OCI-LY7 (cell line): ENCODE results near the gene HMX2. TPM values are rescaled to one million over a fixed set of nuclear protein-coding genes. Genes with fewer than 3 reads are reported as not detected.

Source experiments
- BruUV-seq: library from RNA; stranded (reverse); fragments of 400-500 nt; replicated peaks from 2 replicates; lab custom pipeline; 2021; lab: Mats Ljungman, UMichigan
- CTCF ChIA-PET: fragments of 300-600 bp; sonication (Branson Sonifier 250); formaldehyde crosslinking; loops from one replicate; lab custom pipeline; 2022; ENCODE audit warnings: antibody characterized with exemption; ENCODE audit not compliant: unreplicated experiment; lab: Charles Lee
- POLR2A ChIA-PET: fragments of 300-600 bp; sonication (Branson Sonifier 250); formaldehyde crosslinking; loops from one replicate; lab custom pipeline; 2022; ENCODE audit warnings: antibody characterized with exemption; lab: Charles Lee
- DNase-seq: peaks from one replicate; pipeline ENCODE4 v3.0.0-alpha.2; 2015; ENCODE audit warnings: low spot score
- H2AFZ ChIP-seq: fragments of 200-600 bp; sonication (generic), shearing (Covaris generic); 2 replicates; pipeline ENCODE4 v1.6.1; 2014; ENCODE audit warnings: mild to moderate bottlenecking, antibody characterized with exemption, low read length, moderate library complexity
- H3K27ac ChIP-seq: fragments of 200-600 bp; sonication (generic); 2 replicates; pipeline ENCODE4 v1.5.1; 2014; ENCODE audit warnings: mixed run types, low read depth, mild to moderate bottlenecking, moderate library complexity, low read length, inconsistent platforms; ENCODE audit not compliant: poor library complexity, severe bottlenecking
- H3K36me3 ChIP-seq: fragments of 200-600 bp; sonication (generic); 2 replicates; pipeline ENCODE4 v1.6.1; 2014; ENCODE audit warnings: mild to moderate bottlenecking, antibody characterized with exemption, low read length, moderate library complexity, mixed read lengths; ENCODE audit not compliant: insufficient read depth
- H3K4me1 ChIP-seq: fragments of 200-600 bp; sonication (generic); 2 replicates; pipeline ENCODE4 v1.5.1; 2014; ENCODE audit warnings: mild to moderate bottlenecking, low read length; ENCODE audit not compliant: insufficient read depth, poor library complexity, severe bottlenecking
- H3K4me2 ChIP-seq: fragments of 200-600 bp; sonication (generic); 2 replicates; pipeline ENCODE4 v1.6.1; 2014; ENCODE audit warnings: mild to moderate bottlenecking, low read length
- H3K4me3 ChIP-seq: fragments of 200-600 bp; sonication (generic); 2 replicates; pipeline ENCODE4 v1.5.1; 2014; ENCODE audit warnings: mild to moderate bottlenecking, low read depth, low read length; ENCODE audit not compliant: poor library complexity, severe bottlenecking
- H3K79me2 ChIP-seq: fragments of 200-600 bp; sonication (generic); 2 replicates; pipeline ENCODE4 v1.6.1; 2016; ENCODE audit warnings: low read depth, mild to moderate bottlenecking, low read length, moderate library complexity, mixed read lengths; ENCODE audit not compliant: insufficient read depth
- H3K9me2 ChIP-seq: fragments of 200-600 bp; sonication (generic); 2 replicates; pipeline ENCODE4 v1.6.1; 2016; ENCODE audit warnings: mild to moderate bottlenecking, low read length, mixed read lengths; ENCODE audit not compliant: insufficient read depth
- H3K9me3 ChIP-seq: fragments of 200-600 bp; sonication (generic); 2 replicates; pipeline ENCODE4 v1.6.1; 2014; ENCODE audit warnings: mild to moderate bottlenecking, mixed run types, low read length, mixed read lengths
- H4K20me1 ChIP-seq: fragments of 200-600 bp; sonication (generic); 2 replicates; pipeline ENCODE4 v1.6.1; 2014; ENCODE audit warnings: mild to moderate bottlenecking, antibody characterized with exemption, low read length, moderate library complexity, mixed read lengths; ENCODE audit not compliant: insufficient read depth
- EZH2phosphoT487 ChIP-seq: fragments of 200-600 bp; sonication (generic); IDR thresholded peaks from 2 replicates; pipeline ENCODE4 v1.6.1; 2018; ENCODE audit warnings: low read depth, borderline replicate concordance, mild to moderate bottlenecking, mixed run types, antibody characterized with exemption, low read length, moderate library complexity, mixed read lengths
- intact Hi-C: fragments of 100-400 bp; cut with micrococcal nuclease; formaldehyde crosslinking; loops from one replicate; pipeline ENCODE4 v1.10.0; 2022; ENCODE audit not compliant: unreplicated experiment
- total RNA-seq, 2 experiments: library from RNA; depleted of rRNA in 1 of 2; stranded (reverse); fragments of >200 nt in 1 of 2; shearing (Covaris generic) in 1 of 2; gene quantifications; 2 replicates each; pipeline ENCODE4 v1.2.3, GENCODE V29; 2014 to 2022
- TF ChIP-seq, protein P1 (sequence below): fragments of 200-600 bp; sonication (generic); conservative IDR thresholded peaks from 2 replicates; pipeline ENCODE4 v1.5.1; 2014; ENCODE audit warnings: mild to moderate bottlenecking, antibody characterized with exemption, low read length, moderate library complexity, mixed read lengths

The HMX2 gene
- total RNA-seq, 2 experiments from 2014 or later, result 1.2 to 2.4 TPM

DNA sequence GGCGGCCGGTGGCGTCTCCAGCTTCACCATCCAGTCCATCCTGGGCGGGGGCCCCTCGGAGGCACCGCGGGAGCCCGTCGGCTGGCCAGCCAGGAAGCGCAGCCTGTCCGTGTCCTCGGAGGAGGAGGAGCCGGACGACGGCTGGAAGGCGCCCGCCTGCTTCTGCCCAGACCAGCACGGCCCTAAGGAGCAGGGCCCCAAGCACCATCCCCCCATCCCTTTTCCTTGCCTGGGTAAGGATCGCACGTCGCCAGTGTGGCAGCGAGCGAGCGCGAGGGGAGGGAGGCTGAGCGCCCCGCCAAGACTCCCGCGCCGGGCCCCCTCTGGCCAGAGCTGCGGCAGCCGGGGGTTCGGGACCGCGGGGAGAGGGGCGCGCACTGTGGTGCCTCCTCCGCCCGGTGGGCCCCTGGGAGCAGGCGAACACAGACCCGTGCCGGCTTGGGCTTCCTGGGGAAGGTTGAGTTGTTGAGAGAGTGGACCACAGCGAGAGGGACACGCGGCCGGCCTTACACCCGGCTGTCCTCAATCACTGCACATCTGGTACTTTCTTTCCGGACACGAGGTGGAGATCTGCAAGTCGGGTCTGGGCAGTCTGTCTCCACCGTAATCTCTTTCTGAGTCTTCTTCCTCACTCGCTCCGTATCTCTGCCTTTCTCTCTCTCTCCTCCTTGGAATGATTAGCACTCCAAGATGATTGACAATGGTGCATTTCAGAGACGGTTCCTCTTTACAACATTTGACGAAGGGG lies 652 bp downstream of the HMX2 start:
- H3K4me1 ChIP-seq, result peaks cover 18% of the 10 kb centered on the region
- no peaks in the 10 kb centered on the region for H3K79me2 ChIP-seq
- no peak for DNase-seq

DNA sequence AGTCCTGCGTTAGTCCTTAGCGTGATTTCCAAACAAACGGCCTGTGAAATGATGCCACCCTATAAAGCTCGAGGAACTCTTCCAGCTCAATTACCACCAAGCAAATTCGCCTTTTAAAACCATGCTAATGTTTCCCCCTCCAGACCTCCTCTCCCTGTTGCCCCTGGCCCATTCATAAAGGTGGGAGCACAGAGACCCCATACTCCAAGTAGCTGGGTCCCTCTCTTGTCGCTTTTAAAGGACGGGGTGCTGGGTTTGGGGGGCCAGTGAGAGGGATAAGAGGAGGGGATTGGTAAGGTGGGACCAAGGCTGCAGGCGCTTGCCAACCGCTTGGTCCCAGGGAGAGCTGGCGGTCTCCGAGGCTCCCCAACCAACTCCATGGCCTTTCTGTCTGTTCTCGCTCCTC lies 1.2 kb downstream of the HMX2 start:
- peaks cover 21% of the 10 kb centered on the region for H3K4me1 ChIP-seq
- no peak overlapping the region for H3K27ac ChIP-seq
- no peak overlapping the region for H3K4me2 ChIP-seq
- intact Hi-C loops, result loop anchor here (5.0 kb wide), 1 partner anchor 388 kb away; no protein-coding TSS in a partner anchor
- ChIA-PET CTCF (no interaction called here), POLR2A (no interaction called here)
- H2AFZ ChIP-seq, result no peak overlapping the region
- H3K9me2 ChIP-seq, result no peaks in the 10 kb centered on the region
- no peaks in the 10 kb centered on the region for H3K36me3 ChIP-seq
- no peaks in the 10 kb centered on the region for H3K79me2 ChIP-seq
- H4K20me1 ChIP-seq, result no peaks in the 10 kb centered on the region
- DNase-seq, result no peak
- BruUV-seq, result no TSS peak
- no peaks in the 10 kb centered on the region for H3K9me3 ChIP-seq
- TF ChIP-seq, protein P1, sequence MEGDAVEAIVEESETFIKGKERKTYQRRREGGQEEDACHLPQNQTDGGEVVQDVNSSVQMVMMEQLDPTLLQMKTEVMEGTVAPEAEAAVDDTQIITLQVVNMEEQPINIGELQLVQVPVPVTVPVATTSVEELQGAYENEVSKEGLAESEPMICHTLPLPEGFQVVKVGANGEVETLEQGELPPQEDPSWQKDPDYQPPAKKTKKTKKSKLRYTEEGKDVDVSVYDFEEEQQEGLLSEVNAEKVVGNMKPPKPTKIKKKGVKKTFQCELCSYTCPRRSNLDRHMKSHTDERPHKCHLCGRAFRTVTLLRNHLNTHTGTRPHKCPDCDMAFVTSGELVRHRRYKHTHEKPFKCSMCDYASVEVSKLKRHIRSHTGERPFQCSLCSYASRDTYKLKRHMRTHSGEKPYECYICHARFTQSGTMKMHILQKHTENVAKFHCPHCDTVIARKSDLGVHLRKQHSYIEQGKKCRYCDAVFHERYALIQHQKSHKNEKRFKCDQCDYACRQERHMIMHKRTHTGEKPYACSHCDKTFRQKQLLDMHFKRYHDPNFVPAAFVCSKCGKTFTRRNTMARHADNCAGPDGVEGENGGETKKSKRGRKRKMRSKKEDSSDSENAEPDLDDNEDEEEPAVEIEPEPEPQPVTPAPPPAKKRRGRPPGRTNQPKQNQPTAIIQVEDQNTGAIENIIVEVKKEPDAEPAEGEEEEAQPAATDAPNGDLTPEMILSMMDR, result no peak
- no peak for TF ChIP-seq EZH2phosphoT487
- H3K4me3 ChIP-seq, result no peak overlapping the region

More for the DNA sequence above, 652 bp downstream of the HMX2 start:
- Histone ChIP-seq H3K4me2 (peak overlapping the region; percentile 66), H3K9me2 (no peaks in the 10 kb centered on the region), H3K27ac (no peak overlapping the region), H4K20me1 (no peaks in the 10 kb centered on the region), H2AFZ (no peak overlapping the region; the same call in 1 of the 2 replicates), H3K9me3 (no peaks in the 10 kb centered on the region), H3K36me3 (no peaks in the 10 kb centered on the region), H3K4me3 (peak overlapping the region; percentile 61)
- ChIA-PET CTCF (no interaction called here), POLR2A (no interaction called here)
- BruUV-seq, result no TSS peak
- intact Hi-C loops, result loop anchor here (5.0 kb wide), 1 partner anchor 389 kb away; no protein-coding TSS in a partner anchor
- TF ChIP-seq, protein P1, result no peak
- TF ChIP-seq EZH2phosphoT487, result no peak
